T-cell (primary cell): ENCODE results near the gene TEKT1. TPM values are rescaled to one million over a fixed set of nuclear protein-coding genes. Genes with fewer than 3 reads are reported as not detected.
"Not testable (repeated sequence)": the region's sequence is repeated elsewhere in the genome, so short reads cannot be mapped to it uniquely, and the experiment has no call there.

ENCODE experiments used
- ATAC-seq, 4 experiments: fragments of 200-7000 bp in 3 of 4; fragments of 150-1000 bp in 1 of 4; cut with Tn5 transposase; replicated peaks in 1 of 4; 1 replicate in 3 of 4; 2 replicates in 1 of 4; pipeline ENCODE4 v1.10.0; 2021; ENCODE audit warnings: moderate library complexity in 3 of 4, mild to moderate bottlenecking in 2 of 4, moderate number of reproducible peaks in 1 of 4
- CTCF ChIA-PET, 2 donors: fragments of 300-600 bp; sonication (Branson Sonifier 250); formaldehyde crosslinking; loops; one replicate each; lab custom pipeline; 2022; ENCODE audit warnings: antibody characterized with exemption in 2 of 2; lab: Charles Lee
- POLR2A ChIA-PET, 2 donors: fragments of 300-600 bp; sonication (Branson Sonifier 250); formaldehyde crosslinking; loops; one replicate each; lab custom pipeline; 2022; ENCODE audit warnings: antibody characterized with exemption in 2 of 2; lab: Charles Lee
- DNase-seq, 35 experiments: peaks; one replicate each; pipeline versions ENCODE4 v3.0.0 to v3.0.0-alpha.2; 2013 to 2023
- H3K27ac ChIP-seq: one replicate; pipeline ENCODE4 v1.5.1; 2013; ENCODE audit warnings: low read length
- H3K27me3 ChIP-seq, 2 experiments: replicated peaks in 1 of 2; 1 replicate in 1 of 2; 2 replicates in 1 of 2; pipeline versions ENCODE4 v1.6.1 to v1.7.0; 2013; ENCODE audit warnings: low read length in 1 of 2, mixed read lengths in 1 of 2; ENCODE audit not compliant: control insufficient read depth in 2 of 2, insufficient read depth in 2 of 2; ENCODE audit errors: extremely low read depth in 1 of 2
- H3K36me3 ChIP-seq, 2 donors: 1 replicate in 1 of 2; 2 replicates in 1 of 2; pipeline versions ENCODE4 v1.6.1 to v1.7.0; 2013; ENCODE audit warnings: low read length in 1 of 2; ENCODE audit not compliant: control insufficient read depth in 2 of 2, insufficient read depth in 1 of 2; ENCODE audit errors: extremely low read depth in 1 of 2
- H3K4me1 ChIP-seq, 2 experiments: 1 replicate in 1 of 2; 2 replicates in 1 of 2; pipeline versions ENCODE4 v1.6.1 to v1.7.0; 2013; ENCODE audit warnings: low read length in 2 of 2, mixed read lengths in 1 of 2; ENCODE audit not compliant: insufficient read depth in 2 of 2, control insufficient read depth in 1 of 2; ENCODE audit errors: extremely low read depth in 1 of 2
- H3K4me3 ChIP-seq, 2 donors: 1 replicate in 1 of 2; 2 replicates in 1 of 2; pipeline versions ENCODE4 v1.5.1 to v1.7.0; 2013; ENCODE audit warnings: mild to moderate bottlenecking in 2 of 2, low read length in 1 of 2, moderate library complexity in 1 of 2; ENCODE audit not compliant: control insufficient read depth in 1 of 2; ENCODE audit errors: extremely low read depth in 1 of 2
- H3K9me3 ChIP-seq: 2 replicates; pipeline ENCODE4 v1.7.0; 2013
- H3K27ac Mint-ChIP-seq, 2 donors: one replicate each; pipeline ENCODE4 v1.8.0; 2020 to 2021; ENCODE audit warnings: mild to moderate bottlenecking in 2 of 2, mixed read lengths in 2 of 2
- H3K27me3 Mint-ChIP-seq, 2 donors: one replicate each; pipeline ENCODE4 v1.8.0; 2021 to 2022; ENCODE audit warnings: mixed read lengths in 2 of 2
- H3K36me3 Mint-ChIP-seq: one replicate; pipeline ENCODE4 v1.8.0; 2021; ENCODE audit warnings: mixed read lengths
- H3K4me1 Mint-ChIP-seq, 3 donors: one replicate each; pipeline ENCODE4 v1.8.0; 2020 to 2022; ENCODE audit warnings: mixed read lengths in 3 of 3, mild to moderate bottlenecking in 1 of 3
- H3K4me3 Mint-ChIP-seq, 3 donors: one replicate each; pipeline ENCODE4 v1.8.0; 2020 to 2022; ENCODE audit warnings: mild to moderate bottlenecking in 3 of 3, mixed read lengths in 3 of 3, moderate library complexity in 3 of 3
- H3K9me3 Mint-ChIP-seq, 3 donors: one replicate each; pipeline ENCODE4 v1.8.0; 2020 to 2022; ENCODE audit warnings: mixed read lengths in 3 of 3
- WGBS: methylation state at CpG from one replicate; pipeline ENCODE4 v1.1.5; 2013; ENCODE audit warnings: missing lambda C conversion rate; ENCODE audit not compliant: insufficient coverage; 5-methylcytosine and 5-hydroxymethylcytosine counted together
- total RNA-seq, 35 experiments: library from RNA in 6 of 35; stranded (reverse) in 6 of 35; fragments of 120-200 nt in 1 of 35; gene quantifications; one replicate each; pipeline versions ENCODE4 v1.2.1 to v1.2.4 and lab custom pipeline; 2013 to 2026

Gene TEKT1
- total RNA-seq, 5 donors from 2014 or later (not counting 1 experiment from before 2014, with no cell fraction given): not detected

DNA sequence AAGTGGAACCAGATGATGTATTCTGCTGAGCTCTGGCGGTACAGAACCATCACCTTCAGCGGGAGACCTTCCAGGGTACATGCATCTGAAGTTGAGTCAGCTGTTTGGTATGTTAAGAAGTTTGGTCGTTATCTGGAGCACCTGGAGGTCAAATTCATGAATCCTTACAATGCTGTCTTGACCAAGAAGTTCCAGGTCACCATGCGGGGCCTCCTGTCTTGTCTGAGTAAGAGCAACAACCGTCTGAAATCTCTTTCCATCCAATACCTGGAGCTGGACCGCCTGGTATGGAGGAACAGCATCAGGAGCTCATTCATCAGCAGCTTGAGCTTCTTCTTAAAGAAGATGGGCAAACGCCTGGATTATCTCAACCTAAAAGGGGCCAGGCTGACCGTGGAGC, 51.5 kb downstream of the TEKT1 start:
- peaks cover 17 to 55% (median 28%) of the 10 kb centered on the region in 3 donors for H3K9me3 Mint-ChIP-seq
- Histone ChIP-seq H3K36me3 (no peaks in the 10 kb centered on the region), H3K4me3 (no peak overlapping the region), H3K27ac (no peak overlapping the region), H3K4me1 (peaks cover 0 to 9% of the 10 kb centered on the region in 2 experiments), H3K27me3 (peaks cover 0 to 38% of the 10 kb centered on the region in 2 experiments), H3K9me3 (no peaks in the 10 kb centered on the region)
- DNase-seq: no peak
- H3K4me3 Mint-ChIP-seq: no peak overlapping the region
- no peak overlapping the region for H3K27ac Mint-ChIP-seq
- CTCF ChIA-PET: no interaction called here
- peaks cover 44 to 52% of the 10 kb centered on the region in 2 donors for H3K27me3 Mint-ChIP-seq
- ATAC-seq: no peak
- H3K4me1 Mint-ChIP-seq: peaks cover 0 to 5% (median 3%) of the 10 kb centered on the region in 3 donors
- no peaks in the 10 kb centered on the region for H3K36me3 Mint-ChIP-seq
- POLR2A ChIA-PET: no interaction called here
- 97% methylated on average over 4 of the region's 8 CpGs for WGBS

DNA sequence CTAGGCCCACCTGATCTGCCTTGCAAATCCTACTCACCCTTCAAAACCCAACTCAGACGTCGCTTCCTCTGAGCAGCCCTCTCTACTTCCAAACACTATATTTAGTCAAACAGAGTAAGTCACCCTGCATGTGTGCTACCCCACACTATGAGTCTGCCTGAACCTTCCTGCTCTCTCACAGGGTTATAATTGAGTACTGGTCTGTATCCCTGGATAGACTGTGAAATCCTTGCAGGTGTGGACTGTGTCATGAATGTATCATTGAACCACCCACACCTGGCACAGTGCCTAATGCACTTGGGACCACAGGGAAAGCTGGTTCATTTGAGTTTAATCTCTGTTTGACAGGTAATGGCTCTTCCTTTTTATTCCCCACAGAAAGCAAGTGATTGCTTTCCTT, 52.1 kb downstream of the TEKT1 start:
- ChIA-PET CTCF (no interaction called here), POLR2A (no interaction called here)
- peaks cover 0 to 5% (median 4%) of the 10 kb centered on the region in 3 donors for H3K4me1 Mint-ChIP-seq
- Histone ChIP-seq H3K36me3 (no peaks in the 10 kb centered on the region), H3K4me1 (peaks cover 0 to 9% of the 10 kb centered on the region in 2 experiments), H3K9me3 (no peaks in the 10 kb centered on the region), H3K27ac (no peak overlapping the region), H3K27me3 (peaks cover 0 to 38% of the 10 kb centered on the region in 2 experiments), H3K4me3 (no peak overlapping the region)
- H3K27me3 Mint-ChIP-seq: peaks cover 43 to 52% of the 10 kb centered on the region in 2 donors
- no peak overlapping the region for H3K27ac Mint-ChIP-seq
- H3K36me3 Mint-ChIP-seq: peaks cover 2% of the 10 kb centered on the region
- H3K9me3 Mint-ChIP-seq: peaks cover 19 to 51% (median 30%) of the 10 kb centered on the region in 3 donors
- no peak overlapping the region for H3K4me3 Mint-ChIP-seq
- WGBS: no CpG with 5 or more reads among the region's 2 CpGs
- ATAC-seq (no peak), DNase-seq (no peak)

DNA sequence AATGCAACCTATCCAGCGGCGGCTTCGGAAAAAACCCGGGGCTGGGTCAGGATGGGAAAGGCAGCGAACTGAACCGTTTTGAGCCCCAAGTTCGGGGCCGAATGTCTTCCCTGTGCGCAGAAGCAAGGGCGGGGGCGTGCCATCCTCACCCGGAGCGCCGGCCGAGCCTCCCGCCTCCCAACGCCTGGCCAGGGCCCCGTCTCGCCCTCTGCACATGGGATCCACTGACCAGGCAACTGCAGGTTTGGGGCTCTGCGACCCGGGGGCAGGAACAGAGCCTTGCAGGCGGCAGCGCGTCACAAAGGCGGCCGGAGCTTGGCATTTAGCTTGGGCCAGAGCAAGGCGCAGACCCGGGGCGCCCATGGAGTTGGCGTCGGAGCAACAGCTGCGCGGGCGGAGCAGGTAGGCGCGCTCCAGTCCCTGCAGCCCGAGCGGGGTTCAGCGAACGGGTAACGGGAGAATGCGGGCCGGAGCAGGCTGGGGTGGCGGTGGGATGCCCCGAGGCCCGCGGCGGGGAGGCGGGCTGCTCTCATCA, 55.6 kb downstream of the TEKT1 start, which contains the start of gene FBXO39:
Gene FBXO39, plus strand, starts transcription at position 345 of the 535 bp plus-strand sequence. CDS start 3,654 bp downstream, outside the sequence.
- peak in 2 of 4 experiments; percentile 16 to 17 for ATAC-seq
- H3K9me3 Mint-ChIP-seq: peaks cover 23 to 50% (median 29%) of the 10 kb centered on the region in 3 donors
- H3K9me3 ChIP-seq: peaks cover 11% of the 10 kb centered on the region
- H3K4me1 Mint-ChIP-seq: peaks cover 0 to 5% (median 5%) of the 10 kb centered on the region in 3 donors
- no peak for DNase-seq
- peak within 1 kb of the TSS in 1 of 3 donors; percentile 29 for H3K4me3 Mint-ChIP-seq
- peaks cover 37% of the 10 kb centered on the region for H3K36me3 Mint-ChIP-seq
- ChIA-PET CTCF (interaction anchor here in 1 of 2 donors (0.6 kb wide), 1 partner anchor 22 kb away, joined by 3 read pairs; no protein-coding TSS in a partner anchor), POLR2A (no interaction called here)
- peaks cover 0 to 31% of the 10 kb centered on the region in 2 experiments for H3K27me3 ChIP-seq
- H3K36me3 ChIP-seq: peaks cover 4 to 27% of the 10 kb centered on the region in 2 donors
- H3K4me3 ChIP-seq: no peak within 1 kb of the TSS
- H3K27me3 Mint-ChIP-seq: peaks cover 18 to 31% of the 10 kb centered on the region in 2 donors
- no peak within 1 kb of the TSS for H3K27ac ChIP-seq
- H3K4me1 ChIP-seq: peaks cover 0 to 9% of the 10 kb centered on the region in 2 experiments
- 12% methylated on average over 44 of the region's 49 CpGs for WGBS
- H3K27ac Mint-ChIP-seq: no peak within 1 kb of the TSS

DNA sequence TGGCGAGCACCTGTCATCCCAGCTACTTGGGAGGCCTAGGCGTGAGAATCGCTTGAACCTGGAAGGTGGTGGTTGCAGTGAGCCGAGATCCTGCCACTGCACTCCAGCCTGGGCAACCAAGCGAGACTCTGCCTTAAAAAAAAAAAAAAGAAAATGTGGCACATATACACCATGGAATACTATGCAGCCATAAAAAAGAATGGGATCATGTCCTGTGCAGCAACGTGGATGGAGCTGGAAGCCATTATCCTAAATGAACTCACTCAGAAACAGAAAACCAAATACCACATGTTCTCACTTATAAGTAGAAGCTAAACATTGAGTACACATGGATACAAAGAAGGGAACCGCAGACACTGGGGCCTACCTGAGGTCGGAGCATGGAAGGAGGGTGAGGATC, 56.6 kb downstream of the TEKT1 start:
- H3K4me3 ChIP-seq: peak overlapping the region in 1 of 2 donors; percentile 21
- peaks cover 11% of the 10 kb centered on the region for H3K9me3 ChIP-seq
- CTCF ChIA-PET: interaction anchor here in 1 of 2 donors (0.6 kb wide), 1 partner anchor 375 kb away, joined by 3 read pairs; no protein-coding TSS in a partner anchor
- peaks cover 5 to 37% of the 10 kb centered on the region in 2 donors for H3K36me3 ChIP-seq
- ATAC-seq, H3K4me3 Mint-ChIP-seq, H3K27ac ChIP-seq, DNase-seq, H3K4me1 ChIP-seq, POLR2A ChIA-PET, H3K27ac Mint-ChIP-seq, H3K4me1 Mint-ChIP-seq: not testable (repeated sequence)
- Mint-ChIP-seq H3K36me3 (peaks cover 47% of the 10 kb centered on the region), H3K27me3 (peaks cover 17 to 25% of the 10 kb centered on the region in 2 donors), H3K9me3 (peaks cover 23 to 51% (median 30%) of the 10 kb centered on the region in 3 donors)
- H3K27me3 ChIP-seq: peaks cover 0 to 22% of the 10 kb centered on the region in 2 experiments
- 90% methylated on average over 1 of the region's 8 CpGs for WGBS

DNA sequence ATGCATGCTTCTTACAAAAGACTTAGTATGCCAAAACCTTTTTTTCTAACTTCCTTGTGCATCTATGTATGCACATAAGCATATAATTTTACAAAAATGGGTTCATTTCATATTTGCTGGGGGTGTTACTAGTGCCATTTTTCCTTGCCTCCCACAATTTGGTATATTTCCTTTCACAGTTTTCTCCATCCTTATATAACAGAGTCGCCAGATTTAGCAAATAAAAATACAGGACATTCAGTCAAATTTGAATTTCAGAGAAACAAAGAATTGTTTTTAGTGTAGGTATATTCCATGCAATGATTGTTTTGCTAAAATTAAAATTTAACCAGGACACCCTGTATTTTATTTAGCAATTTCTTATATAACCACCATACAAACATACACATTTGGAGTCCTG, 59.5 kb downstream of the TEKT1 start:
- peaks cover 29 to 60% (median 39%) of the 10 kb centered on the region in 3 donors for H3K9me3 Mint-ChIP-seq
- peaks cover 0 to 5% (median 5%) of the 10 kb centered on the region in 3 donors for H3K4me1 Mint-ChIP-seq
- peaks cover 75% of the 10 kb centered on the region for H3K36me3 Mint-ChIP-seq

DNA sequence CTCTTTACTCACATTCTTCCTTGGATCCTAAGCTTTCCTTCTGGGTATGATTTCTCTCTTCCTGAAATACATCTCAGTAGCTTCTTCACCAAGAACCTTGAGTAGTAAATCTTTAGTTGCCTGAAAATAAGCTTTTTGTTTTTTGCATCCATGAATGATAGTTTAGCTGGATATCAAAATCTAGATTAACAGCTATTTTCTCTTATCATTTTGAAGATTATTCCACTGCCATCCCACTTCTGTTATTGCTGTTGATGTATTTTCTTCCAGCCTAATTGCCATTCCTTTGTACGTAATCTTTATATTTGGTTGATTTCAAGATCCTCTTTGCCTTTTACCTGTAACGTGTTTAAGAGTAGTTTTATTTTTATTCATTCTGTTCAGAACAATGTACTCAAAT, 63.1 kb downstream of the TEKT1 start:
- Histone ChIP-seq H3K4me3 (no peak overlapping the region), H3K27ac (no peak overlapping the region), H3K4me1 (no peaks in the 10 kb centered on the region), H3K36me3 (peaks cover 16 to 95% of the 10 kb centered on the region in 2 donors), H3K9me3 (peaks cover 34% of the 10 kb centered on the region), H3K27me3 (no peaks in the 10 kb centered on the region)
- H3K4me3 Mint-ChIP-seq: no peak overlapping the region
- H3K27me3 Mint-ChIP-seq: no peaks in the 10 kb centered on the region
- peaks cover 98% of the 10 kb centered on the region for H3K36me3 Mint-ChIP-seq
- ChIA-PET POLR2A (no interaction called here), CTCF (no interaction called here)
- H3K9me3 Mint-ChIP-seq: peaks cover 34 to 60% (median 38%) of the 10 kb centered on the region in 3 donors
- peaks cover 0 to 12% (median 7%) of the 10 kb centered on the region in 3 donors for H3K4me1 Mint-ChIP-seq
- H3K27ac Mint-ChIP-seq: no peak overlapping the region
- WGBS: no CpG with 5 or more reads among the region's 2 CpGs
- no peak for DNase-seq
- ATAC-seq: no peak

More for the DNA sequence above, 59.5 kb downstream of the TEKT1 start:
- Mint-ChIP-seq H3K27me3 (peaks cover 0 to 4% of the 10 kb centered on the region in 2 donors), H3K4me3 (no peak overlapping the region), H3K27ac (no peak overlapping the region)
- WGBS: no CpG with 5 or more reads among the region's 1 CpG
- CTCF ChIA-PET: no interaction called here
- ATAC-seq: no peak
- Histone ChIP-seq H3K27me3 (peaks cover 0 to 15% of the 10 kb centered on the region in 2 experiments), H3K36me3 (peaks cover 14 to 63% of the 10 kb centered on the region in 2 donors), H3K4me1 (peaks cover 0 to 9% of the 10 kb centered on the region in 2 experiments), H3K27ac (no peak overlapping the region), H3K9me3 (peaks cover 26% of the 10 kb centered on the region), H3K4me3 (no peak overlapping the region)
- POLR2A ChIA-PET: no interaction called here
- DNase-seq: no peak
